ENCODE data around the gene TMTC1.

GRCh38 chr12:29816874-29817725 is 33.4 kb upstream of the TMTC1 start:
- TF ChIP-seq, protein P1, sequence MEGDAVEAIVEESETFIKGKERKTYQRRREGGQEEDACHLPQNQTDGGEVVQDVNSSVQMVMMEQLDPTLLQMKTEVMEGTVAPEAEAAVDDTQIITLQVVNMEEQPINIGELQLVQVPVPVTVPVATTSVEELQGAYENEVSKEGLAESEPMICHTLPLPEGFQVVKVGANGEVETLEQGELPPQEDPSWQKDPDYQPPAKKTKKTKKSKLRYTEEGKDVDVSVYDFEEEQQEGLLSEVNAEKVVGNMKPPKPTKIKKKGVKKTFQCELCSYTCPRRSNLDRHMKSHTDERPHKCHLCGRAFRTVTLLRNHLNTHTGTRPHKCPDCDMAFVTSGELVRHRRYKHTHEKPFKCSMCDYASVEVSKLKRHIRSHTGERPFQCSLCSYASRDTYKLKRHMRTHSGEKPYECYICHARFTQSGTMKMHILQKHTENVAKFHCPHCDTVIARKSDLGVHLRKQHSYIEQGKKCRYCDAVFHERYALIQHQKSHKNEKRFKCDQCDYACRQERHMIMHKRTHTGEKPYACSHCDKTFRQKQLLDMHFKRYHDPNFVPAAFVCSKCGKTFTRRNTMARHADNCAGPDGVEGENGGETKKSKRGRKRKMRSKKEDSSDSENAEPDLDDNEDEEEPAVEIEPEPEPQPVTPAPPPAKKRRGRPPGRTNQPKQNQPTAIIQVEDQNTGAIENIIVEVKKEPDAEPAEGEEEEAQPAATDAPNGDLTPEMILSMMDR (IDR thresholded peaks at IDR 0.05): no peak
- TF ChIP-seq POLR2A (IDR thresholded peaks at IDR 0.05): no peak
